Transverse colon (tissue), 4 donors: ENCODE measurements around the gene BAG1.

Experiments used
- EP300 ChIP-seq: sonication (generic); formaldehyde crosslinking; IDR thresholded peaks from one replicate; pipeline ENCODE4 v1.6.1; 2017; ENCODE audit warnings: antibody characterized with exemption, low read depth
- POLR2A ChIP-seq: fragments of 450-650 bp; IDR thresholded peaks from one replicate; pipeline ENCODE4 v1.6.1; 2016; ENCODE audit warnings: antibody characterized with exemption, mild to moderate bottlenecking, moderate library complexity
- POLR2AphosphoS5 ChIP-seq, 3 donors: sonication (generic); formaldehyde crosslinking; IDR thresholded peaks; one replicate each; pipeline ENCODE4 v1.6.1; 2016; ENCODE audit warnings: antibody characterized with exemption in 3 of 3
- TF ChIP-seq, protein P1 (sequence below), 5 experiments: fragments of 200-600 bp in 3 of 5; fragments of 450-650 bp in 2 of 5; sonication (generic) in 3 of 5; IDR thresholded peaks; 1 replicate in 2 of 5; 2 replicates in 3 of 5; pipeline ENCODE4 v1.5.1; 2016 to 2017; ENCODE audit warnings: antibody characterized with exemption in 5 of 5, inconsistent platforms in 3 of 5, mild to moderate bottlenecking in 2 of 5, moderate library complexity in 1 of 5

DNA sequence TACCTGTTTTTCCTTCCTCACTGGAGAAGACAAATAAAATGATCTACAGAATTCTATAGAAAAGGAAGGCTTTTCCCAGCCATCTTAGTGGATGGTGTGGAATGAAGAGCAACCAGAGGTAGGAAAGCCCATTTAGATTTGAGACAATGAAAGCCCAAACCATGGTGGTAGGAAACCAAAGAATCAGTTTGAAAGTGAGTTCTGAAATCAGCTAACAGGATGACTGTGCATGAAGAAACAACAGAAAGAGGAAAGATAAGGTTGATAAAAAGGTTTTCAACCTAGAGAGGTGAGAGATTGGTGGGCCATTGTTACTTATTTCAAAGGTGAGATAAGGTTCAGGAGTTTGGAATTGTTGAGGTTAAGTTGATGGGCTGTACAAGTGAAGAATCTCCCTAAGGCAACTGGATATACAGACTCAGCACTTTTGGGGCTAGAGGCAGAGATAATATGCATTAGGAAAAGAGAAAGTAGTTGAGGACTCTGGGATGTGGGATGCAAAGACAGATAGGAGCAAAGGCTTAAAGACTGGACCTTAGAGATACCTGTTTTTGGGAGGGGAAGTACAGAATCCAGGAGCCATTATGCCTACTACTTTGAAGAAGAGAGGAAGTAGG, 2.8 kb upstream of the BAG1 start:
- TF ChIP-seq, protein P1, sequence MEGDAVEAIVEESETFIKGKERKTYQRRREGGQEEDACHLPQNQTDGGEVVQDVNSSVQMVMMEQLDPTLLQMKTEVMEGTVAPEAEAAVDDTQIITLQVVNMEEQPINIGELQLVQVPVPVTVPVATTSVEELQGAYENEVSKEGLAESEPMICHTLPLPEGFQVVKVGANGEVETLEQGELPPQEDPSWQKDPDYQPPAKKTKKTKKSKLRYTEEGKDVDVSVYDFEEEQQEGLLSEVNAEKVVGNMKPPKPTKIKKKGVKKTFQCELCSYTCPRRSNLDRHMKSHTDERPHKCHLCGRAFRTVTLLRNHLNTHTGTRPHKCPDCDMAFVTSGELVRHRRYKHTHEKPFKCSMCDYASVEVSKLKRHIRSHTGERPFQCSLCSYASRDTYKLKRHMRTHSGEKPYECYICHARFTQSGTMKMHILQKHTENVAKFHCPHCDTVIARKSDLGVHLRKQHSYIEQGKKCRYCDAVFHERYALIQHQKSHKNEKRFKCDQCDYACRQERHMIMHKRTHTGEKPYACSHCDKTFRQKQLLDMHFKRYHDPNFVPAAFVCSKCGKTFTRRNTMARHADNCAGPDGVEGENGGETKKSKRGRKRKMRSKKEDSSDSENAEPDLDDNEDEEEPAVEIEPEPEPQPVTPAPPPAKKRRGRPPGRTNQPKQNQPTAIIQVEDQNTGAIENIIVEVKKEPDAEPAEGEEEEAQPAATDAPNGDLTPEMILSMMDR (IDR thresholded peaks at IDR 0.05), result no peak
- TF ChIP-seq POLR2A (no peak), POLR2AphosphoS5 (IDR thresholded peaks at IDR 0.05) (no peak), EP300 (no peak)
